GM21786 (cell line): ENCODE data around the gene CLEC16A.
A peak's percentile ranks its signal among the peaks of the same experiment; 100 is the strongest.

Experiments used
- ATAC-seq: cut with Tn5 transposase; IDR thresholded peaks from one replicate; pipeline ENCODE4 v1.9.1; 2021; ENCODE audit not compliant: unreplicated experiment

Gene CLEC16A

GRCh38 chr16:11056993-11057649 lies 112.8 kb downstream of the CLEC16A start:
- no peak for ATAC-seq

GRCh38 chr16:11057711-11058345 lies 113.5 kb downstream of the CLEC16A start:
- no peak for ATAC-seq

- no peak for ATAC-seq
Measured at GRCh38 chr16:11058832-11059231, 114.5 kb downstream of the CLEC16A start.

GRCh38 chr16:11059588-11059987 lies 115.2 kb downstream of the CLEC16A start:
- ATAC-seq: no peak

- no peak for ATAC-seq
Measured at GRCh38 chr16:11060364-11060763, 116.0 kb downstream of the CLEC16A start.

- ATAC-seq: no peak
Measured at GRCh38 chr16:11060842-11061241, 116.5 kb downstream of the CLEC16A start.

- no peak for ATAC-seq
Measured at GRCh38 chr16:11061629-11062270, 117.4 kb downstream of the CLEC16A start.

GRCh38 chr16:11063448-11064201 lies 119.3 kb downstream of the CLEC16A start:
- no peak for ATAC-seq

- ATAC-seq: no peak
Measured at GRCh38 chr16:11064202-11064540, 119.8 kb downstream of the CLEC16A start.

- ATAC-seq: no peak
Measured at GRCh38 chr16:11064851-11065250, 120.5 kb downstream of the CLEC16A start.

- no peak for ATAC-seq
Measured at GRCh38 chr16:11066261-11066870, 122.0 kb downstream of the CLEC16A start.

- no peak for ATAC-seq
Measured at GRCh38 chr16:11067266-11067665, 122.9 kb downstream of the CLEC16A start.

- ATAC-seq: no peak
Measured at GRCh38 chr16:11067697-11068141, 123.4 kb downstream of the CLEC16A start.

GRCh38 chr16:11071829-11072228 lies 127.5 kb downstream of the CLEC16A start:
- no peak for ATAC-seq

GRCh38 chr16:11072420-11073153 lies 128.2 kb downstream of the CLEC16A start:
- no peak for ATAC-seq

- no peak for ATAC-seq
Measured at GRCh38 chr16:11073407-11073999, 129.1 kb downstream of the CLEC16A start.

GRCh38 chr16:11074131-11074530 lies 129.8 kb downstream of the CLEC16A start:
- ATAC-seq: no peak

GRCh38 chr16:11075163-11075562 lies 130.8 kb downstream of the CLEC16A start:
- ATAC-seq: no peak

GRCh38 chr16:11076259-11077018 lies 132.1 kb downstream of the CLEC16A start:
- peak; percentile 50 for ATAC-seq
